DMS114 treated with DMSO at 0.1 percent for 48 hours (cell line): Measurements from ENCODE around the gene AGO3.
"Not testable (repeated sequence)": the region's sequence is repeated elsewhere in the genome, so short reads cannot be mapped to it uniquely, and the experiment has no call there.

Experiments used
- DNase-seq: peaks from one replicate; lab custom pipeline; 2025; ENCODE audit not compliant: unreplicated experiment; lab: John Stamatoyannopoulos, UW

Gene AGO3

GRCh38 chr1:35924838-35925237 lies 6.1 kb upstream of the AGO3 start:
- no peak for DNase-seq

- no peak for DNase-seq
Measured at GRCh38 chr1:35925741-35926140, 5.2 kb upstream of the AGO3 start.

DNA sequence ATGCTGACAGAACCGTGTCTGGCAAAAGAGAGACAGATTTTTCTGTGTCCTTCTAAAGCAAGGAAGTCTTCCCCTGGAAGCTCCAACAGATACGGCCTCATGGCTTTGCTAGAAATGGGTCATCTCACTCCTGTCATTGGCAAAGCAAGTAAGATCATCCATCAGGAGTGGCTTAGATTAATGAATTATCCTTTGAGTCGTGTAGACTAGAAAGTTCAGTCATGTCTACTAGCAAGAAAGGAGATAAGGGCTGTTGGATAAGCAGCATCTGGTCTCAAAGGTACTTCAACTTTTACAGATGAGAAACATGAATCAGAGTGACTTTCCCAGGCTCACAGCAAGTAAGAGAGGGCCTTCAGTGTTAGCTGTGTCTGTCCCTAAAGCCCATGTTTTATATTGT lies 3.4 kb upstream of the AGO3 start:
- no peak for DNase-seq

GRCh38 chr1:35929730-35930592 lies 944 bp upstream of the AGO3 start:
- DNase-seq = peak; percentile 76

DNA sequence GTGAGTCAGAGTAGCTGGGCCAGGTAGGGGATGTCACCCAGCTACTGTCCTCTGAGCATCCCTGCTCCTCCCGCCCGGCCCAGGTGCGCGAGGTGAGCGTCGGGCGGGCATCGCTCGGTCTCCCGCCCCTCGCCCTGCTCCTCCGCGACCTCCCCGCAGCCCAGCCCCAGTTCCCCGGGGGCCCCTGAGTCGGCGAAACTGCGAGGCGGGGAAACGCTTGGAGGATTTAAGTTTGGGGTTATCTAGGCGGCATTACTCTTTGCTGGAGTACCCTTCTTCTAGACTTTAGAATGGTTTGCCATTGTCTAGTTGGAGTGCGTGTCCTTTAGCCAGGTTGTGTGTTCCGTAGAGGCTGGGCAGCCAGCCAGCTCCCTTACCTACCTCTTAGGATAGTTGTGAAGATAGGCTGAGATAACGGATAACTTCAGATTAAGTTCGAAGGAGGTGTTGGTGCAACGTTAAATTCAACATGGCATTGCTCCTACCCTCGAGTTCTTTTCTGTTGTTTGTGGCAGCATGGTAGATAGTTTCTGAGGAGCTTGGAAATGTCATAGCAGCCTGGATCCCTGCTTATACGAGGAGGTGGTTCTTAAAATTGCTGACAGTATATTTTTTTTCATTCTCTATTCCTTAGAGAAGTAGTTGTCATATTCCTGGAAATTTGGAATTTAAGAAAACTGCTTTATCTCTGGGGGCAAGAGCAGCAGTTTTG lies 697 bp downstream of the AGO3 start:
- DNase-seq = peak; percentile 12

DNA sequence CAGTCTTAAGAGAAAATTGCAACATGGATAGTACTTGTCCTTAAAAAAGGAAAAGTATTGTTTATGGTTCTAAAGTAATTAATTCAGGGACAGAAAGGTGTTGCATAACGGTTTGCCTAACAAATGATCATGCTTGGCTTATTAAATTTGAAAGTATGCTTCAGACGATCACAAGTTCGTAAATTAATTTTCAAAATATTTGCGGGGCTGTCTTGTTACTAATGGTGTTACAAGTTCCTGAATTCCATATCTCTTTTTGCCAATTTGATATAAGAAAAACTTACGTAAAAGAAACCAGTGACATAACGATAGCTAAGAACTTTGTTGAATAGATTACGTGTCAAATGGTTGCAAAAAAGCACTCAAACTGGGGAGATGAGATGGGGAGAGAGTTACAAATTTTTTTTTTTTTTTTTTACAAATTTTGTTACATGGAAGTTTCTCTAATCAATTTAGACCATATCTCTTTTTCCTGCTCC lies 1.3 kb downstream of the AGO3 start:
- no peak for DNase-seq

GRCh38 chr1:35932941-35933340 lies 2.0 kb downstream of the AGO3 start:
- no peak for DNase-seq

DNA sequence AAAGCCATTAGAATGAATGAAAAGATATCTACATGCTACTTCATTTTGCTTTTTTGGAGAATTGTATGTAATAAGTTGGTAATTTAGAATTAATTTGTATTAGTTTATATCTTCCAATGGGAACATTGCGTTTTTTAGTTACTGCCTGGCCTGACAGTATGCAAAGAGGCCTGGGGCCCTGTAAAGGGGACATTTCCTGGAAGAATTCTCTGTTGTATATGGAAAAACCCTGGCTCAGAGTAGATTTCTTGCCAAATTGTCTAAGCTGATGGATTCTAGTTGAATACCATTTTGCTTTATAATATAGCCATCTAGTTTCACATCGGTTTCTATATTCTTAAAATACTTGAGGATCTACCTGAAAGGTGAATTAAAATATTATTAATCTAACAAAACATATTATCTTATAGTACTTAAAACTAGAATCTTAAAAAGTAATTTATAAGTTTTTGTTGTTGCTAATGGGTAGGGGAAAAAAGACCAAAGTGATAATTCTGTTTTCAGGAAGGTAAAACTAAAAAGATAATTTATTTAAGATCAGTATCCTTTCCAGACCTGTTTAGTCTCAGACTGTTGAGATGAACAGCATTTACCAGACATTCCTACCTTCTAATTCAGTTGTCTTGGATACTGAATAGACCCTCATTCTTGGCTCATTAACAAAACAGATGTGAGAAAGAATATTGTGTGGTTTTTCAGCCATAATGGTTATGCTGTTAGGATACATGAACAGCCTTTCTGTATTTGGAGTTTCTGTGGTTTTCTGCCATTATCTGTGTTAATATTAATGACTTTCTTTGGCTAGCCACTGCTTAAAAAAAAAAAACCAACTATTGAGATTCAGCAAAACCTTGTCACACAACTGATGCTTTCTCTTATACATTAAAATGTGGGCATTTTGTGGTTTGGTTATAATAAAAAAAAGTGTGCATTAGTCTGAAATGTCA lies 4.8 kb downstream of the AGO3 start:
- DNase-seq = no peak

- no peak for DNase-seq
Measured at GRCh38 chr1:35936838-35937237, 5.9 kb downstream of the AGO3 start.

DNA sequence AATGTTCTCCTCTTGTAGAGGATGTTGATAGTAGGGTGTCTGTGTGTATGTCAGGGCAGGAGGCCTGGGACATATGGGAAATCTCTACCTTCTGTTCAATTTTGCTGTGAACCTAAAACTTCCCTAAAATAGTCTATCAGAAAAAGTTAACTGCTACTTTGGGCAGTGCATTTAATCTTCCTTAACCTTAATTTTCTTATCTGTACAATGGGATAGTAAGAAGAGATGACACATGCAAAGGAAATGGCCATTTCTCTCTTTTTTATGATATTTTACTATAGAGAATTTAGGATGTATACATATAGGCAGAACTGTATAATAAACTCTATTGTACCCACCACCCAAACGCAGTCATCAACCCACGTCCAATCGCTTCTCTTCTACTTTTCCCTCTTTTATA lies 8.6 kb downstream of the AGO3 start:
- no peak for DNase-seq

DNA sequence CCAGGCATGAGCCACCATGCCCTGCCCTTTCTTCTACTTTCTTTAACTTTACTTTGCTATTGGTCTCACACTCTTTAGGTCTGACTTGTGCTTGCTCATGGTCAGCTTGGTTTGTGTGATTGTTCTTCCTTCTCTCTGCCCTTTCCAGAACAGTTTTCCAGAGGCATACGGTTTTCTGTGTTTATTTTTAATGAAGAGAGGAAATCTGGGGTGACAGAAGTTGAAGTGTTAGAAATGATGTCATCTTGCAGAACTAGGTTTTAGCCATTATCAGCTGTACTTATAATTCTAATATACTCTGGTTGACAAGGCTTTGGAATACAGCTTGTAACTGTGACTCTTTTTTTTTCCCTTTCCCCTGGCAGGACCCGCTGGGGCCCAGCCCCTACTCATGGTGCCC lies 14.4 kb downstream of the AGO3 start:
- no peak for DNase-seq

DNA sequence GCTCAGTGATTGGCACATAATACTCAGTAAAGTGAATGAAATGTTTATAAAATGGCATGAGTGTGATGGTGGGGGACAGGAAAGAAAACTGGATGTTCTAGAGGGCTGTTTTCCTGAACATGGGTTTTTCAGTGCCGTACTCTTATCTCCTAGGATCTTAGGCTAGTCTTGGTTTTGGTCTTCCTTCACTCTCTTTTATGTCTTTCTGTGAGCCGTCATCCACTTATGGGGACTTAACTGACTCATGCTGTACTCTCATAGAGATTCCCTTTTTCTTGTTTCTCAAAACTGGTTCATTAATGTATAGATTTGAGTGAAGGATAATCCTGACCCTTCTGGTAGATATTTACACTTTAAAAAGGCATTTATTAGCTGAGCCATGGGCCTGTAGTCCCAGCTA lies 16.6 kb downstream of the AGO3 start:
- no peak for DNase-seq

GRCh38 chr1:35958558-35958957 lies 27.7 kb downstream of the AGO3 start:
- no peak for DNase-seq

- DNase-seq = no peak
Measured at GRCh38 chr1:35959304-35959703, 28.4 kb downstream of the AGO3 start.

DNA sequence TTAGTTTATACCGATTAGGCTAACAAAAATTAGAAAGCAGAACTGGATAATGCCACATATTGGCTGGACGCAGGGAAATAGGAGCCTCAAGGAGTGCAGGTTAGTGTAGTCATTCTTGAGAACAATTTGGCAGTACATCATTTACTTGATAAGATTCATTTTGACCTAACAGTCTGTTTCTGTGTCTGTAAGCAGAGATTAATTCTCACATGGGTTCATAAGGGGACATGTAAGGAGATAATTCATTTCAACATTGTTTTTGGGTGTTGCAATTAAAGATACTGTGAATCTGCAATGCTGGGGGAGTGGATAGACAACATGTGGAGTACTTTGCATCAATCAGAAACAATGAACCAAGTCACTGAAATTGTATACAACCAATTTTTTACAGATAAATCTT lies 32.0 kb downstream of the AGO3 start:
- DNase-seq = no peak

DNA sequence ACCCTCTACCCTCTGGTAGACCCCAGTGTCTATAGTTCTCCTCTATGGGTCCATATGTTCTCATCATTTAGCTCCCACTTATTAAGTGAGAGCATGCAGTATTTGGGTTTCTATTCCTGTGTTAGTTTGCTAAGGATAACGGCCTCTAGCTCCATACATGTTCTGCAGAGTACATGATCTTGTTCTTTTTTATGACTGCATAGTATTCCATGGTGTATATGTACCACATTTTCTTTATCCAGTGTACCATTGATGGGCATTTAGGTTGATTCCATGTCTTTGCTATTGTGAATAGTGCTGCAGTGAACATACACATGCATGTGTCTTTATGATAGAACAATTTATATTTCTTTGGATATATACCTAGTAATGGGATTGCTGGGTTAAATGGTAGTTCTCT lies 33.4 kb downstream of the AGO3 start:
- not testable (repeated sequence) for DNase-seq

DNA sequence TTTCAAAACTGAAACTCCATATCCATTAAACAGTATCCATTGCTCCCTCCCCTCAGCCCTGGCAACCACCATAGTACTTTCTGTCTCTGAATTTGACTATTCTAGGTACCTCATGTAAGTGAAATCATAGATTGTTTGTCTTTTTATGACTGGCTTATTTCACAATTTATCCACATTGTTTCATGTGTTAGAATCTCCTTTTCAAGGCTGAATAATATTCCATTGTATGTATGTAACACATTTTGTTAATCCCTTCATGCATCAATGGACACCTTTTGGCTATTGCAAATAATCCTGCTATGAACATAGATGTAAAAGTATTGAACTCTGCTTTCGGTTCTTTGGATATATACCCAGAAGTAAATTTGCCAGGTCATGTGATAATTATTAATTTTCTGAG lies 37.5 kb downstream of the AGO3 start:
- no peak for DNase-seq

GRCh38 chr1:35971601-35972000 lies 40.7 kb downstream of the AGO3 start:
- no peak for DNase-seq

DNA sequence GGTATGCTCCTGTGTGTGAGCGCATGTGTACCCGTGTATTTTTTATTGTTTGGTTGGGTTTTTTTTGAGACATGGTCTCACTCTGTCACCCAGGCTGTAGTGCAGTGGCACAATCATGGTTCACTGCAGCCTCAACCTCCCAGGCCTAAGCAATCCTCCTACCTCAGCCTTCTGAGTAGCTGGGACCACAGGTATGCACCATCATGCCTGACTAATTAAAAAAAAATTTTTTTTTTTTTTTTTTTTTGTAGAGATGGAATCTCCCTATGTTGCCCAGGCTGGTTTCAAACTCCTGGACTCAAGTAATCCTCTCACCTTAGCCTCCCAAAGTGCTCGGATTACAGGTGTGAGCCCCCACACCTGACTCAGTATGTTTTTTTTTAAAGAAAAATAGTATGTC lies 41.7 kb downstream of the AGO3 start:
- DNase-seq = not testable (repeated sequence)

DNA sequence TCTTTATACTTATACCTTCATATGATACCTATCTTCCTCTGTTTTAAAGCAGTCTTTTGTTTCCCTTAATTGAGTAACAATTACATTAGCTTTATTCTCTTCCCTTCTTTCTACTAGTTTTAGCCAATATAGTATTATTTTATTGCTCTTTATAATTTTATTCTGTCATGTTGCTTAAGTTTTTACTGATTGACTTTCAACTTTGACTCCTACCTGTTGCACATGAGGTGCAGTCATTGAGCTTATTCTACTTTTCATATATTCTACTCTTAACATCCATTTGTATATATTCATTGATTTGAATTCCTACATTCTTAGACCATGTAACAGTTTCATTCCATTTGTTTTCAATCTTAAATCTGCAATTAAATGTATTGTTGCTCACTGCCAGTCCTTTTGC lies 49.2 kb downstream of the AGO3 start:
- no peak for DNase-seq

DNA sequence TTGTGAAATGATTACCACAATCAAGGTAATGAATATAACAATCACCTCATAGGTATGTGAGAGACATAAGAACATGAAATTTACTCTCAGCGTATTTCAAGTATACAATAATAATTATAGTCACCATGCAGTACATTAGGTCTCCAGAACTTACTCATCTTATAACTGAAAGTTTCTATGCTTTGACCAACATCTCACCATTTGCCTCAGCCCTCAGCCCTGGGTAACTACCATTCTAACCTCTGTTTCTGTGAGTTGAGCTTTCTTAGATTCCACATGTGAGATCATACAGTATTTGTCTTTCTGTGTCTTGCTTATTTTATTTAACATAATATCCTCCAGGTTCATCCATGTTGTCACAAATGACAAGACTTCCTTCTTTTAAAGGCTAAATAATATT lies 57.3 kb downstream of the AGO3 start:
- DNase-seq = no peak
